ENCODE measurements around the gene C1QTNF3.
"Not testable (repeated sequence)": the region's sequence is repeated elsewhere in the genome, so short reads cannot be mapped to it uniquely, and the experiment has no call there.

The C1QTNF3 gene

GRCh38 chr5:34021334-34021733 is 21.7 kb downstream of the C1QTNF3 start:
- Histone ChIP-seq H3K27me3 (ENCODE audit: control insufficient read depth, insufficient read depth, low read length) (no peaks in the 10 kb centered on the region), H3K4me1 (ENCODE audit: control insufficient read depth, insufficient read depth, low read length) (no peaks in the 10 kb centered on the region), H3K27ac (ENCODE audit: low read depth, low read length) (no peak overlapping the region), H3K36me3 (ENCODE audit: control insufficient read depth, insufficient read depth, low read length) (no peaks in the 10 kb centered on the region), H3K9ac (ENCODE audit: low read depth, low read length) (no peak overlapping the region), H3K4me3 (ENCODE audit: low read depth, low read length) (no peak overlapping the region), H3K9me3 (ENCODE audit: control insufficient read depth, insufficient read depth, low read length) (no peaks in the 10 kb centered on the region)

- no peaks in the 10 kb centered on the region for H3K4me1 ChIP-seq (ENCODE audit: control insufficient read depth, insufficient read depth, low read length)
- H3K9ac ChIP-seq (ENCODE audit: low read depth, low read length), result no peak overlapping the region
- H3K4me3 ChIP-seq (ENCODE audit: low read depth, low read length), result no peak overlapping the region
- H3K27me3 ChIP-seq (ENCODE audit: control insufficient read depth, insufficient read depth, low read length), result no peaks in the 10 kb centered on the region
- H3K9me3 ChIP-seq (ENCODE audit: control insufficient read depth, insufficient read depth, low read length), result no peaks in the 10 kb centered on the region
- no peak overlapping the region for H3K27ac ChIP-seq (ENCODE audit: low read depth, low read length)
- no peaks in the 10 kb centered on the region for H3K36me3 ChIP-seq (ENCODE audit: control insufficient read depth, insufficient read depth, low read length)
Observed at GRCh38 chr5:34020726-34021125, 22.3 kb downstream of the C1QTNF3 start.

- Histone ChIP-seq H3K9ac (ENCODE audit: low read depth, low read length) (no peak overlapping the region), H3K9me3 (ENCODE audit: control insufficient read depth, insufficient read depth, low read length) (no peaks in the 10 kb centered on the region), H3K27me3 (ENCODE audit: control insufficient read depth, insufficient read depth, low read length) (no peaks in the 10 kb centered on the region), H3K36me3 (ENCODE audit: control insufficient read depth, insufficient read depth, low read length) (no peaks in the 10 kb centered on the region), H3K4me1 (ENCODE audit: control insufficient read depth, insufficient read depth, low read length) (no peaks in the 10 kb centered on the region), H3K27ac (ENCODE audit: low read depth, low read length) (no peak overlapping the region), H3K4me3 (ENCODE audit: low read depth, low read length) (no peak overlapping the region)
Observed at GRCh38 chr5:34017254-34017653, 25.8 kb downstream of the C1QTNF3 start.

- Histone ChIP-seq H3K4me3 (ENCODE audit: low read depth, low read length) (no peak overlapping the region), H3K36me3 (ENCODE audit: control insufficient read depth, insufficient read depth, low read length) (no peaks in the 10 kb centered on the region), H3K9me3 (ENCODE audit: control insufficient read depth, insufficient read depth, low read length) (no peaks in the 10 kb centered on the region), H3K4me1 (ENCODE audit: control insufficient read depth, insufficient read depth, low read length) (no peaks in the 10 kb centered on the region), H3K9ac (ENCODE audit: low read depth, low read length) (no peak overlapping the region), H3K27ac (ENCODE audit: low read depth, low read length) (no peak overlapping the region), H3K27me3 (ENCODE audit: control insufficient read depth, insufficient read depth, low read length) (no peaks in the 10 kb centered on the region)
Observed at GRCh38 chr5:34016750-34017149, 26.3 kb downstream of the C1QTNF3 start.

- Histone ChIP-seq H3K27me3 (ENCODE audit: control insufficient read depth, insufficient read depth, low read length) (no peaks in the 10 kb centered on the region), H3K4me1 (ENCODE audit: control insufficient read depth, insufficient read depth, low read length) (no peaks in the 10 kb centered on the region), H3K9me3 (ENCODE audit: control insufficient read depth, insufficient read depth, low read length) (no peaks in the 10 kb centered on the region), H3K36me3 (ENCODE audit: control insufficient read depth, insufficient read depth, low read length) (no peaks in the 10 kb centered on the region), H3K4me3 (ENCODE audit: low read depth, low read length) (no peak overlapping the region), H3K27ac (ENCODE audit: low read depth, low read length) (no peak overlapping the region), H3K9ac (ENCODE audit: low read depth, low read length) (no peak overlapping the region)
Observed at GRCh38 chr5:34016222-34016621, 26.8 kb downstream of the C1QTNF3 start.

- no peak overlapping the region for H3K4me3 ChIP-seq (ENCODE audit: low read depth, low read length)
- H3K4me1 ChIP-seq (ENCODE audit: control insufficient read depth, insufficient read depth, low read length), result no peaks in the 10 kb centered on the region
- no peaks in the 10 kb centered on the region for H3K9me3 ChIP-seq (ENCODE audit: control insufficient read depth, insufficient read depth, low read length)
- H3K27ac ChIP-seq (ENCODE audit: low read depth, low read length), result no peak overlapping the region
- H3K9ac ChIP-seq (ENCODE audit: low read depth, low read length), result no peak overlapping the region
- H3K36me3 ChIP-seq (ENCODE audit: control insufficient read depth, insufficient read depth, low read length), result no peaks in the 10 kb centered on the region
- no peaks in the 10 kb centered on the region for H3K27me3 ChIP-seq (ENCODE audit: control insufficient read depth, insufficient read depth, low read length)
Observed at GRCh38 chr5:34015120-34015822, 27.7 kb downstream of the C1QTNF3 start.

- H3K9ac ChIP-seq (ENCODE audit: low read depth, low read length), result no peak overlapping the region
- H3K27ac ChIP-seq (ENCODE audit: low read depth, low read length), result no peak overlapping the region
- no peaks in the 10 kb centered on the region for H3K9me3 ChIP-seq (ENCODE audit: control insufficient read depth, insufficient read depth, low read length)
- H3K36me3 ChIP-seq (ENCODE audit: control insufficient read depth, insufficient read depth, low read length), result no peaks in the 10 kb centered on the region
- H3K4me1 ChIP-seq (ENCODE audit: control insufficient read depth, insufficient read depth, low read length), result no peaks in the 10 kb centered on the region
- no peaks in the 10 kb centered on the region for H3K27me3 ChIP-seq (ENCODE audit: control insufficient read depth, insufficient read depth, low read length)
- no peak overlapping the region for H3K4me3 ChIP-seq (ENCODE audit: low read depth, low read length)
Observed at GRCh38 chr5:34014626-34015025, 28.4 kb downstream of the C1QTNF3 start.

- no peaks in the 10 kb centered on the region for H3K27me3 ChIP-seq (ENCODE audit: control insufficient read depth, insufficient read depth, low read length)
- no peak overlapping the region for H3K9ac ChIP-seq (ENCODE audit: low read depth, low read length)
- H3K4me3 ChIP-seq (ENCODE audit: low read depth, low read length), result no peak overlapping the region
- H3K27ac ChIP-seq (ENCODE audit: low read depth, low read length), result no peak overlapping the region
- no peaks in the 10 kb centered on the region for H3K9me3 ChIP-seq (ENCODE audit: control insufficient read depth, insufficient read depth, low read length)
- no peaks in the 10 kb centered on the region for H3K36me3 ChIP-seq (ENCODE audit: control insufficient read depth, insufficient read depth, low read length)
- peaks cover 7% of the 10 kb centered on the region; the same call in 1 of the 2 replicates for H3K4me1 ChIP-seq (ENCODE audit: control insufficient read depth, insufficient read depth, low read length)
Observed at GRCh38 chr5:34013547-34013946, 29.5 kb downstream of the C1QTNF3 start.

- no peak overlapping the region for H3K4me3 ChIP-seq (ENCODE audit: low read depth, low read length)
- no peaks in the 10 kb centered on the region for H3K9me3 ChIP-seq (ENCODE audit: control insufficient read depth, insufficient read depth, low read length)
- H3K9ac ChIP-seq (ENCODE audit: low read depth, low read length), result no peak overlapping the region
- H3K27ac ChIP-seq (ENCODE audit: low read depth, low read length), result no peak overlapping the region
- peaks cover 7% of the 10 kb centered on the region; the same call in 1 of the 2 replicates for H3K4me1 ChIP-seq (ENCODE audit: control insufficient read depth, insufficient read depth, low read length)
- H3K36me3 ChIP-seq (ENCODE audit: control insufficient read depth, insufficient read depth, low read length), result no peaks in the 10 kb centered on the region
- no peaks in the 10 kb centered on the region for H3K27me3 ChIP-seq (ENCODE audit: control insufficient read depth, insufficient read depth, low read length)
Observed at GRCh38 chr5:34012791-34013190, 30.2 kb downstream of the C1QTNF3 start.

- Histone ChIP-seq H3K36me3 (ENCODE audit: control insufficient read depth, insufficient read depth, low read length) (no peaks in the 10 kb centered on the region), H3K9ac (ENCODE audit: low read depth, low read length) (no peak overlapping the region), H3K27me3 (ENCODE audit: control insufficient read depth, insufficient read depth, low read length) (no peaks in the 10 kb centered on the region), H3K9me3 (ENCODE audit: control insufficient read depth, insufficient read depth, low read length) (no peaks in the 10 kb centered on the region), H3K27ac (ENCODE audit: low read depth, low read length) (no peak overlapping the region), H3K4me1 (ENCODE audit: control insufficient read depth, insufficient read depth, low read length) (peaks cover 15% of the 10 kb centered on the region), H3K4me3 (ENCODE audit: low read depth, low read length) (no peak overlapping the region)
Observed at GRCh38 chr5:34011536-34011935, 31.5 kb downstream of the C1QTNF3 start.

GRCh38 chr5:34010146-34010545 is 32.9 kb downstream of the C1QTNF3 start:
- not testable (repeated sequence) for H3K27me3 ChIP-seq (ENCODE audit: control insufficient read depth, insufficient read depth, low read length); H3K27ac ChIP-seq (ENCODE audit: low read depth, low read length); H3K9ac ChIP-seq (ENCODE audit: low read depth, low read length)

More at GRCh38 chr5:34010146-34010545, 32.9 kb downstream of the C1QTNF3 start:
- not testable (repeated sequence) for H3K36me3 ChIP-seq (ENCODE audit: control insufficient read depth, insufficient read depth, low read length); H3K9me3 ChIP-seq (ENCODE audit: control insufficient read depth, insufficient read depth, low read length); H3K4me3 ChIP-seq (ENCODE audit: low read depth, low read length)
- H3K4me1 ChIP-seq (ENCODE audit: control insufficient read depth, insufficient read depth, low read length), result peaks cover 15% of the 10 kb centered on the region

Data from HUES48 (cell line).